ENCODE measurements around the gene OR8B8. TPM values are rescaled to one million over a fixed set of nuclear protein-coding genes. Genes with fewer than 3 reads are reported as not detected.
"Not testable (repeated sequence)": the region's sequence is repeated elsewhere in the genome, so short reads cannot be mapped to it uniquely, and the experiment has no call there.

The OR8B8 gene
- total and polyA plus RNA-seq, 3 donors from 2014 or later = not detected

DNA sequence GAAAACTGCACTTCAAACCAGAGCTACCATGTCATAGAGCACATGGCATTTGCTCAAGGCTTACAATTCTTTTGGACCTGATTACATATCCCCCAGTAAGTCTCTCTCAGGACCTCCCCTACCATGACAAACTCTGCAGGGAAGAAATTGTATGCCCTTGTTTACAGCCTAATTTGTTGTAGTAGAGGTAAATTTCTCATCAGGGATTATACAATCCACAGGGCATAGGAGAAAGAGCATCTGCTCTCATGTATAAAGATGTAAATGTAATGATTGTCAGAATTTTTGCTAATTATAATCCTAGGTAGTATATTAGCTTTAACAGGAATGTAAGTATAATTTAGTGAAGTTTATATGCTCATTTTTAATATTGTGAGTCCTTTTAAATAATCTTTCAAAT, 46.6 kb downstream of the OR8B8 start, which contains the start of gene OR8B3:
OR8B3 (minus strand) TSS at position 101 of the 400 bp plus-strand sequence. CDS start 1,673 bp downstream, outside the sequence.
- Histone ChIP-seq H3K4me3 (no peak within 1 kb of the TSS), H3K4me1 (no peaks in the 10 kb centered on the region)
- DNase-seq = no peak

GRCh38 chr11:124396847-124397246, 48.6 kb downstream of the OR8B8 start:
- H3K9me3 ChIP-seq; DNase-seq; H3K36me3 ChIP-seq (ENCODE audit: low read depth, missing control alignments); H3K4me1 ChIP-seq; intact Hi-C loops (cut with DNase I; ENCODE audit: low total_unique reads); H3K27me3 ChIP-seq; H3K27ac ChIP-seq; H3K4me3 ChIP-seq: not testable (repeated sequence)
- 72 to 82% methylated on average over 2 to 4 of the region's 4 CpGs for whole genome bisulfite sequencing, 2 donors

More for the DNA sequence above, 46.6 kb downstream of the OR8B8 start, which contains the start of gene OR8B3:
- intact Hi-C loops (cut with DNase I; ENCODE audit: low total_unique reads) = no loop called here
- Histone ChIP-seq H3K27me3 (no peaks in the 10 kb centered on the region), H3K27ac (no peak within 1 kb of the TSS), H3K36me3 (ENCODE audit: low read depth, missing control alignments) (no peaks in the 10 kb centered on the region), H3K9me3 (no peaks in the 10 kb centered on the region)
- TF ChIP-seq POLR2A (IDR thresholded peaks at IDR 0.05) (no peak), CTCF (IDR thresholded peaks at IDR 0.05) (no peak)

DNA sequence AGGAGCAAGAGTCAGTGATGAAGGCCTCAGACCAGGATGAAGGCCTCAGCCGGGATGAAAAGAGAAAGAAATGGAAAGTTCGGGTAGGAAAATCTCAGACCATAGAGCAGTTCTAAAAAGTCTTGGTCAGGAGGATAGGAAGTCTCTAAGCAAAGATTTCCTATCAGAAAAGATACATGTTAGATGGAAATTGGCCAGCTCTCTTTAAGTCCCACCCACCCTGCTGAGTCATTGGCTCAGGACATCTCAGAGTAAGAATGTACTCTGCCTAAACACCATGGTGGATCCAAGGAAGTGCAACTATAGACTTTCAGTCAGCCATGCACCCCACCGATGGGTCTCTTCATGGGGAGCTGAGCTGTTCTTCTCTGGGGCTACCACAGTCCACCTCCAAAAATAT, 51.1 kb downstream of the OR8B8 start:
- Histone ChIP-seq H3K4me1 (no peaks in the 10 kb centered on the region), H3K36me3 (ENCODE audit: low read depth, missing control alignments) (no peaks in the 10 kb centered on the region), H3K27me3 (no peaks in the 10 kb centered on the region), H3K27ac (no peak overlapping the region), H3K4me3 (no peak overlapping the region), H3K9me3 (no peaks in the 10 kb centered on the region)
- 83 to 91% methylated on average over 3 of the region's 3 CpGs for WGBS, 2 donors
- no peak for DNase-seq
- intact Hi-C loops (cut with DNase I; ENCODE audit: low total_unique reads) = no loop called here
- TF ChIP-seq POLR2A (IDR thresholded peaks at IDR 0.05) = no peak
- TF ChIP-seq CTCF (IDR thresholded peaks at IDR 0.05) = no peak

Other genes starting within 250 kb of the OR8B8 start
- gene OR8G1, start 204.6 kb downstream of the OR8B8 start, total RNA-seq = 1 to 10 TPM; 1.2 to 2.6 TPM
- 0.29 TPM for gene OR8G1, start 204.6 kb downstream of the OR8B8 start, polyA plus RNA-seq (ENCODE audit: insufficient read depth, low read depth, low replicate concordance)
- 1 to 10 TPM; 2.5 to 4.5 TPM for gene OR8G5, start 189.3 kb downstream of the OR8B8 start, total RNA-seq
- 5.7 TPM for gene OR8G5, start 189.3 kb downstream of the OR8B8 start, polyA plus RNA-seq (ENCODE audit: insufficient read depth, low read depth, low replicate concordance)
- gene OR8D1, start 131.7 kb downstream of the OR8B8 start, total RNA-seq = not detected
- gene OR8D1, start 131.7 kb downstream of the OR8B8 start, polyA plus RNA-seq (ENCODE audit: insufficient read depth, low read depth, low replicate concordance) = not detected
- not detected for gene OR8D2, start 125.5 kb downstream of the OR8B8 start, total RNA-seq
- not detected for gene OR8D2, start 125.5 kb downstream of the OR8B8 start, polyA plus RNA-seq (ENCODE audit: insufficient read depth, low read depth, low replicate concordance)
- gene OR8B2, start 61.2 kb downstream of the OR8B8 start, total RNA-seq = not detected
- 1.0 TPM for gene OR8B2, start 61.2 kb downstream of the OR8B8 start, polyA plus RNA-seq (ENCODE audit: insufficient read depth, low read depth, low replicate concordance)
- gene OR8B3, start 46.7 kb downstream of the OR8B8 start, total RNA-seq = not detected
- gene OR8B3, start 46.7 kb downstream of the OR8B8 start, polyA plus RNA-seq (ENCODE audit: insufficient read depth, low read depth, low replicate concordance) = 0.53 TPM
- gene OR8B4, start 20.8 kb downstream of the OR8B8 start, total RNA-seq = not detected
- not detected for gene OR8B4, start 20.8 kb downstream of the OR8B8 start, polyA plus RNA-seq (ENCODE audit: insufficient read depth, low read depth, low replicate concordance)
- gene OR8B12, start 98.0 kb upstream of the OR8B8 start, total RNA-seq = not detected
- not detected for gene OR8B12, start 98.0 kb upstream of the OR8B8 start, polyA plus RNA-seq (ENCODE audit: insufficient read depth, low read depth, low replicate concordance)
- gene OR8A1, start 124.3 kb upstream of the OR8B8 start, total RNA-seq = under 1 TPM; 0.31 to 0.50 TPM
- gene OR8A1, start 124.3 kb upstream of the OR8B8 start, polyA plus RNA-seq (ENCODE audit: insufficient read depth, low read depth, low replicate concordance) = 0.29 TPM
- under 1 TPM in 1 of 2 donors, not detected in 1; 0.43 TPM for gene PANX3, start 165.7 kb upstream of the OR8B8 start, total RNA-seq
- 0.18 TPM for gene PANX3, start 165.7 kb upstream of the OR8B8 start, polyA plus RNA-seq (ENCODE audit: insufficient read depth, low read depth, low replicate concordance)
- 10 to 100 TPM; 25.2 to 35.7 TPM for gene TBRG1, start 177.2 kb upstream of the OR8B8 start, total RNA-seq
- gene TBRG1, start 177.2 kb upstream of the OR8B8 start, polyA plus RNA-seq (ENCODE audit: insufficient read depth, low read depth, low replicate concordance) = 38.8 TPM
- gene SIAE, start 228.0 kb upstream of the OR8B8 start, total RNA-seq = 10 to 100 TPM; 14.5 to 16.1 TPM
- 15.3 TPM for gene SIAE, start 228.0 kb upstream of the OR8B8 start, polyA plus RNA-seq (ENCODE audit: insufficient read depth, low read depth, low replicate concordance)
- gene SPA17, start 228.2 kb upstream of the OR8B8 start, total RNA-seq = 100 to 1,000 TPM in 1 of 2 donors, 10 to 100 TPM in 1; 97.5 to 170 TPM
- 405 TPM for gene SPA17, start 228.2 kb upstream of the OR8B8 start, polyA plus RNA-seq (ENCODE audit: insufficient read depth, low read depth, low replicate concordance)

All from testis (tissue), 3 donors.